ENCODE measurements around the gene GANAB.
A peak's percentile ranks its signal among the peaks of the same experiment; 100 is the strongest.
"Not testable (repeated sequence)": the region's sequence is repeated elsewhere in the genome, so short reads cannot be mapped to it uniquely, and the experiment has no call there.

The GANAB gene

GRCh38 chr11:62645946-62646824 is at the start of gene GANAB:
TSS of gene GANAB (minus strand) at chr11:62646613. CDS start at chr11:62646599, 14 bp downstream.
- peak; percentile 94 for DNase-seq

- DNase-seq = peak; percentile 23
These were observed 48.2 kb upstream of the GANAB start for GRCh38 chr11:62694455-62695167.

- DNase-seq = not testable (repeated sequence)
These were observed 47.2 kb upstream of the GANAB start for GRCh38 chr11:62693624-62694023.

- DNase-seq = no peak
These were observed 43.2 kb upstream of the GANAB start, which contains the start of gene LRRN4CL for GRCh38 chr11:62689421-62690183. TSS of gene LRRN4CL (minus strand) at chr11:62689530. CDS start at chr11:62688508, 1,022 bp downstream.

GRCh38 chr11:62688491-62688890 is 42.1 kb upstream of the GANAB start:
- no peak for DNase-seq

GRCh38 chr11:62687508-62688396 is 41.3 kb upstream of the GANAB start:
- DNase-seq = no peak

GRCh38 chr11:62682518-62682917 is 36.1 kb upstream of the GANAB start:
- DNase-seq = no peak

GRCh38 chr11:62680825-62681240 is 34.4 kb upstream of the GANAB start:
- DNase-seq = peak; percentile 61

- peak; percentile 86 for DNase-seq
These were observed 32.6 kb upstream of the GANAB start, which contains the start of gene UBXN1 for GRCh38 chr11:62678770-62679696. TSS of gene UBXN1 (minus strand) at chr11:62679073. CDS start at chr11:62678923, 150 bp downstream.

GRCh38 chr11:62678433-62678769 is 32.0 kb upstream of the GANAB start:
- no peak for DNase-seq

- no peak for DNase-seq
These were observed 31.3 kb upstream of the GANAB start for GRCh38 chr11:62677714-62678113.

GRCh38 chr11:62677156-62677555 is 30.7 kb upstream of the GANAB start:
- no peak for DNase-seq

GRCh38 chr11:62676698-62677097 is 30.3 kb upstream of the GANAB start:
- no peak for DNase-seq

- DNase-seq = not testable (repeated sequence)
These were observed 29.0 kb upstream of the GANAB start for GRCh38 chr11:62675415-62675814.

GRCh38 chr11:62673196-62673525 is 26.7 kb upstream of the GANAB start:
- no peak for DNase-seq

GRCh38 chr11:62671608-62672389 is 25.4 kb upstream of the GANAB start, which contains the start of the genes LBHD1 and UQCC3:
TSS of gene LBHD1 (minus strand) at chr11:62672267. CDS start at chr11:62670031, 2,236 bp downstream.
TSS of gene UQCC3 (plus strand) at chr11:62671673. CDS start at chr11:62671746, 73 bp downstream.
- peak; percentile 81 for DNase-seq

GRCh38 chr11:62671236-62671607 is 24.8 kb upstream of the GANAB start:
- DNase-seq = no peak

GRCh38 chr11:62669420-62670161 is 23.2 kb upstream of the GANAB start:
- peak; percentile 30 for DNase-seq

- no peak for DNase-seq
These were observed 21.0 kb upstream of the GANAB start for GRCh38 chr11:62667460-62667859.
